GM12878 (cell line): Measurements from ENCODE around the gene AHR.

Experiments used
- SMC3 ChIP-seq: IDR thresholded peaks from 2 replicates; pipeline ENCODE4 v1.6.1; 2011; ENCODE audit warnings: low read length, improper control_type of control experiment, borderline replicate concordance
- SREBF2 ChIP-seq: IDR thresholded peaks from 2 replicates; pipeline ENCODE4 v1.6.1; 2012; ENCODE audit warnings: mild to moderate bottlenecking, low read length
- TF ChIP-seq, protein P1 (sequence below): fragments of 450-650 bp; formaldehyde crosslinking; IDR thresholded peaks from 2 replicates; pipeline ENCODE4 v1.4.0; 2022; ENCODE audit warnings: mild to moderate bottlenecking, moderate library complexity

DNA sequence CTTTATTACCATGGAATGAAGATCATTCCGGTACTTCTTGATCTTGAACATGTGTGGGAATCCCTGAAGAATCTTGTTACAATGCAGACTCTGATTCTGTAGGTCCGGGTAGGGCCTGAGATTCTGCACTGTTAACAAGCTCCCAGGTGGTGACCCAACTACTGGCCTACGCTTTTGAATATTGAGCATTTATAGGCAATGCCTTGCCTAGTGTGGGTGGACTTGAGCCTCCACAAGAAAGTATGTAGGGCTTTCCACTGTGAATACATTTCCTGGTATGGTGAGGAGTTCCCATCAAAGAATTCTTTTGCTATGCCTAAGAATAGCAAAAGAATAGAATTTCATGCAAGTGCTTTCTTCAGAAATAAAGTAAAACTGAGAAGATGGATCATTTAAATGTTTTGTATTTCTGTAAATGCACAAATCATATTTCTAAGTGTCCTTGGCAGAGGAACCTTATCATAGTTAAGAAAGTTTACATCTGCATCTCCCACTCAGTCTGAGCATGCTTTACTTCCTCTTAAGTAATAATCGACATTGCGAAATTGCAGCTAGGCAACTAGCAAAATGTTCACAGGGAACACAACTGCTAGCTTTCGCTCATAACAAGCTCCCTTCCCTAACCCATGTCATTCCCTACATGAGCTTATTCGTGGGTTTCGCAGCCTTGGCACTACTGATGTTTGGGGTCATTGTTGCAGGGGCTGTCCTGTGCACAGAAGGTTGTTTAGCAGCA, 71.4 kb downstream of the AHR start:
- TF ChIP-seq SREBF2, result no peak
- TF ChIP-seq SMC3, result no peak
- TF ChIP-seq, protein P1, sequence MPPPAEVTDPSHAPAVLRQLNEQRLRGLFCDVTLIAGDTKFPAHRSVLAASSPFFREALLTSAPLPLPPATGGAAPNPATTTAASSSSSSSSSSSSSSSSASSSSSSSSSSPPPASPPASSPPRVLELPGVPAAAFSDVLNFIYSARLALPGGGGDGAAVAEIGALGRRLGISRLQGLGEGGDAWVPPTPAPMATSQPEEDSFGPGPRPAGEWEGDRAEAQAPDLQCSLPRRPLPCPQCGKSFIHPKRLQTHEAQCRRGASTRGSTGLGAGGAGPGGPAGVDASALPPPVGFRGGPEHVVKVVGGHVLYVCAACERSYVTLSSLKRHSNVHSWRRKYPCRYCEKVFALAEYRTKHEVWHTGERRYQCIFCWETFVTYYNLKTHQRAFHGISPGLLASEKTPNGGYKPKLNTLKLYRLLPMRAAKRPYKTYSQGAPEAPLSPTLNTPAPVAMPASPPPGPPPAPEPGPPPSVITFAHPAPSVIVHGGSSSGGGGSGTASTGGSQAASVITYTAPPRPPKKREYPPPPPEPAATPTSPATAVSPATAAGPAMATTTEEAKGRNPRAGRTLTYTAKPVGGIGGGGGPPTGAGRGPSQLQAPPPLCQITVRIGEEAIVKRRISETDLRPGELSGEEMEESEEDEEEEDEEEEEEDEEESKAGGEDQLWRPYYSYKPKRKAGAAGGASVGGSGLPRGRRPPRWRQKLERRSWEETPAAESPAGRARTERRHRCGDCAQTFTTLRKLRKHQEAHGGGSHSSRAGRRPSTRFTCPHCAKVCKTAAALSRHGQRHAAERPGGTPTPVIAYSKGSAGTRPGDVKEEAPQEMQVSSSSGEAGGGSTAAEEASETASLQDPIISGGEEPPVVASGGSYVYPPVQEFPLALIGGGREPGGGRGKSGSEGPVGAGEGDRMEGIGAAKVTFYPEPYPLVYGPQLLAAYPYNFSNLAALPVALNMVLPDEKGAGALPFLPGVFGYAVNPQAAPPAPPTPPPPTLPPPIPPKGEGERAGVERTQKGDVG (CRISPR knock-in tag), result no peak
